Activated T-cell treated with anti-CD3 and anti-CD28 coated beads for 4 hours (primary cell): ENCODE measurements around the gene LDLRAP1.
"Not testable (repeated sequence)": the region's sequence is repeated elsewhere in the genome, so short reads cannot be mapped to it uniquely, and the experiment has no call there.

Experiments used
- DNase-seq: peaks from one replicate; pipeline ENCODE4 v3.0.0-alpha.2; 2020

The LDLRAP1 gene, protein sequence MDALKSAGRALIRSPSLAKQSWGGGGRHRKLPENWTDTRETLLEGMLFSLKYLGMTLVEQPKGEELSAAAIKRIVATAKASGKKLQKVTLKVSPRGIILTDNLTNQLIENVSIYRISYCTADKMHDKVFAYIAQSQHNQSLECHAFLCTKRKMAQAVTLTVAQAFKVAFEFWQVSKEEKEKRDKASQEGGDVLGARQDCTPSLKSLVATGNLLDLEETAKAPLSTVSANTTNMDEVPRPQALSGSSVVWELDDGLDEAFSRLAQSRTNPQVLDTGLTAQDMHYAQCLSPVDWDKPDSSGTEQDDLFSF

DNA sequence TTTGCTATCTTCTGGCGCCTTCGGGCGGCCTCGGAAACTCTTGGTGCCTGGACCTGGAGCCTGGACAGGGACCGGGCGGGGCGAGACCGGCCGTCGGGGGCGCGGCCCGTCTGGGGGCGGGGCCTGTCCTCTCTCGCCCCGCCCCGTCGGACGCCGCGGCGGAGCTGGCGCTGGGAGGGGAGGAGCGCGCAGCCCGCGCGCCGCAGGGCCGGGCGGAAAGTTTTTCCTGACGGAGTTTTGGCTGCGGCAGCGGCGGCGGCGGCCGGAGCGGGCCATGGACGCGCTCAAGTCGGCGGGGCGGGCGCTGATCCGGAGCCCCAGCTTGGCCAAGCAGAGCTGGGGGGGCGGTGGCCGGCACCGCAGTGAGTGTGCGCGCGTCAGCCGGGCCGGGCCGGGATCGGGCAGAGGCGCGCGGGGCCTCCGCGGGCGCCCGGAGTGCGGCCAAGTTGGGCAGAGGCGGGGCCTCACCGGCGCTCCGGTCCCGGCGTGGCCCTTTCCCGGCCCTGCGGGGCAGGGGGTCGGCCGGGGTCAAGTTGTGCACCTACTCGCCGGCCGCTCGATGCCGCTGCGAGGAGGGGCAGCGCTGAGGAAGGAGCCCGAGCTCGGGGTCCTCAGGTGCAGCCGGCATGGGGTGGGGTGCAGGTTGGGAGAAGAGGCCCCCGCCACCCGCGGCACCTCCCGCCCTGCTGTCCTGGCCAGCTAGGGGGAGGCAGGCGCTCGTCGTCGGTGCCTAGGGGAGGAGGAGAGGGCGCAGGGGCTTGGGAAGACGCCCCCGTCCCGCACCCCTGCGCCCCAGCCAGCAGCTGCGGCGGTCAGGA, at the start of gene LDLRAP1:
TSS of gene LDLRAP1 (plus strand) at position 182 of the 818 bp plus-strand sequence. CDS start at position 275, 93 bp downstream.
- DNase-seq = peak; percentile 44

DNA sequence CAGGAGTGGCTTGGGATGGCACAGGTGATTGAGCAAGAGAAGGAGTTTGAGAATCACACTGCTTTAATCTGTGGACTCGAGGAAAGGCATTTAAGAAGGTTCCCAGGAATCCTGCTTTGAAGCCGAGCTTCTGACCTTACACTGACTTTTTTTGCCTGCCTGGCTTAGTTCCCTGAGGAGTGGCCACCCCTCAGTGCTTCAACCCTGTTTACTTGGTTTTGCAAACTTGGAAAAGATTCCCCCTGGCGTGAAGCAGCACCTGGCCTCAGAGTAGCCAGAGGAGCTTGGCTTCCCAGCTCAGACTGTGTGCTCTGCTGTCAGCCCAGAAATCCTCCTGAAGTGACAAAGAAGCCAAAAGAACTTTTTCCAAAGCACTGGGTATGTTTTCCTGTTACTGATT, 48.5 kb upstream of the LDLRAP1 start:
- DNase-seq = no peak

DNA sequence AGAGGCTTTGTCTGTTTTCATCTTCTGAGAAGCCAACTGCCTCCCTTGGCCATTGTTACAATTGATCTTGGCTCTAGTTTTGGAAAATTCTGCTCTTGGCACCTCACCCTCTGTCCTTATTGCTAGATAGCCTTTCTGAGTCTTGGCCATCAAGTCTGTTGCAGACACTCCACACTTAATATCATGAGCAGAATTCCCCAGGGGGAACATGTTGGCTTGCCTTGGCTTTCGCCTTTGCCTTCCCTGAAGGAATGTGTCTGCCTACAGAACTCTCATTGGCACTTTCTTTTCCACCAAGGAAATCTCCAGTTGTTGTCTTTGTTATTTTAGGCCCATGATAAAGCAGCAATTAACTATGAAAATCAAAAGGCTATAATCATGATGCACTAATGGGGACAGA, 42.7 kb upstream of the LDLRAP1 start:
- no peak for DNase-seq

DNA sequence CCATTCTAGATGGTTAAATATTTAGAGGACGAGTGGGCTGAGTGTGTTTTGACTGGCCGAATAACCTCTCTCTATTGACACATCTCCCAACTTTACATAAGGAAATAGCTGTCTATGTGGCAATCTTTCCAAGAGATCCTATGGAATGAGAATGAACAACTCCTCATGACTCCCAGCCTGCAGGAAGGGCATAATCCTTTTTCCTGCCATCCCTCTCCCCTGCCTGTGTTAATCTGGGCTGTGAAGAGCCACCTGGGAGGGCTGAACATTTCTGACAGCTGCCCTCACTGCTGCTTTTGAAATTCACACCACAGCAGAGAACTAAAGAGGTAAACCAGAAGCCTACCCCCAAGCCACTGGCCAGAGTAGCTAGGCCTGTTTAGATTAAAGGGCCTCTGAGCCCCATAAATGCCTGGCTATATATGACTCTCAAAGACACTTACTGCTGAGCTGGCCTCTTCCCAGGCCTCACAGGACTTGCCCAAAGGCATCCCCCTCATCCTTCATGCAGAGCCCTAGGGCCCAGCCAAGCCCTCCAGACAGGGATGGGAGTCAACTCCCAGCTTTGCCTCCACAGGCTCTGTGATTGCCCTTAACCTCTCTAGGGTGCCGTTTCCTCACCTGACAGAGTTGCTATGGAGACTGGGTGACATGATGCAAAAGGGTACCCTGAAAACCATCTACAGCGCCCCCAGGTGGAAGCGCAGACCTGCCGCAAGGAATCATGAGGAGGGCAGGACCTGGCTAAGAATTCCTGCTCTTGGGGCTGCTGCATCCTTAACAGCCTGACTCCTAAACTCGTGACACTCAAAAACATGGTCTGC, 42.0 kb upstream of the LDLRAP1 start:
- no peak for DNase-seq

DNA sequence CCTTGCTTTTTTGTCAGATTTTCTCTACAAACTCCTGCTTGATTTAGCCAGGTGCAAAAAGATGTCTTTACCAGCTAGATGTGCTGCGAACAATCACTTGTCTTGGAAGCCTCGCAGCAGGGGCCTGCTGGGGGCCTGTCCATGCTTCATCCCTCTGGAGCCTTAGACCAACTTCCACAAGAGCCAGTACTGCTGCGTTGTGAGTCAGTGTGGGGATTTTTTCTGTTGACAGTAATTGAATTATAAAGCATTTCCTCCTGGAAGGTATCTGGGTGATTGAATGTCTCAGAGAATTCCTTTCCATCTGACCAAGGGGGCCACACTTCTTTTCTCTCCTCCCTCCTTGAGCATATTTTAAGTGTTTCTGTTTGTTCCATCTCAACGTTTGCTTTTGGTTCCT, 40.4 kb upstream of the LDLRAP1 start:
- no peak for DNase-seq

DNA sequence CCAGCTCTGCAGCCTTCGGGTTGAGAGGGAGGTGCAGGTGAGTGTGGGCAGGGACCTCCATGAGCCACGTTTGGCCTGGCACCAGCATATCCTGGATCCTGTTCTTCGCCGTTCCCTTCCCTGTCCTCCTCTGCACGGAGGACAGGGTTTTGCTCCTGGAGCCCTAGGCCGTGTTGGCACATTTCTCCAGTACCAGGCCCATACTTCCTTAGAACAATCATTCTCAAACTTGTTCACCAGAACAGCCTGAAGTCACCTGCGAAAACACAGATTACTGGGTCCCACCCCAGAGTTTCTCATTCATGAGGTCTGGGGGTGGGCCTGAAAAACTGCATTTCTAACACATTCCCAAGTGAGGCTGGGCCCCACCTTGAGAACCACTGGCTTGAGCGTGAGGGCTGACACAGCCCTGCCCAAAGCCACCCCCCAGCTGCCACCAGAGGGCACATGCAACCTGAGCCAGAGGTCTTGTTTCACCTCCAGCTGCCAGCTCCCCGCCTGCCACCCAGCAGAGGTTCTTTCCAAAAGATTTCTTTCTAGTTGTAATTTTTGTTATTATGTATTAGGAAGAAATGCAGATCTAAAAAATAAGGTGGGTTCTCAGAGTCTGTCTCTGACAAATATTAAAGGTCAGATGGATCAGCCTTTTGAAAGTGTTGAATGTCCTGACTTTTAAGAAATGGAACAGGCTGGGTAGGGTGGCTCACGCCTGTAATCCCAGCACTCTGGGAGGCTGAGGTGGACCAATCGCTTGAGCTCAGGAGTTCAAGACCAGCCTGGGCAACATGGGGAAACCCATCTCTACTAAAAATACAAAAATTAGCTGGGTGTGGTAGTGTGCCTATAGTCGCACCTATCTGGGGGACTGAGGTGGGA, 39.6 kb upstream of the LDLRAP1 start:
- DNase-seq = peak; percentile 62

DNA sequence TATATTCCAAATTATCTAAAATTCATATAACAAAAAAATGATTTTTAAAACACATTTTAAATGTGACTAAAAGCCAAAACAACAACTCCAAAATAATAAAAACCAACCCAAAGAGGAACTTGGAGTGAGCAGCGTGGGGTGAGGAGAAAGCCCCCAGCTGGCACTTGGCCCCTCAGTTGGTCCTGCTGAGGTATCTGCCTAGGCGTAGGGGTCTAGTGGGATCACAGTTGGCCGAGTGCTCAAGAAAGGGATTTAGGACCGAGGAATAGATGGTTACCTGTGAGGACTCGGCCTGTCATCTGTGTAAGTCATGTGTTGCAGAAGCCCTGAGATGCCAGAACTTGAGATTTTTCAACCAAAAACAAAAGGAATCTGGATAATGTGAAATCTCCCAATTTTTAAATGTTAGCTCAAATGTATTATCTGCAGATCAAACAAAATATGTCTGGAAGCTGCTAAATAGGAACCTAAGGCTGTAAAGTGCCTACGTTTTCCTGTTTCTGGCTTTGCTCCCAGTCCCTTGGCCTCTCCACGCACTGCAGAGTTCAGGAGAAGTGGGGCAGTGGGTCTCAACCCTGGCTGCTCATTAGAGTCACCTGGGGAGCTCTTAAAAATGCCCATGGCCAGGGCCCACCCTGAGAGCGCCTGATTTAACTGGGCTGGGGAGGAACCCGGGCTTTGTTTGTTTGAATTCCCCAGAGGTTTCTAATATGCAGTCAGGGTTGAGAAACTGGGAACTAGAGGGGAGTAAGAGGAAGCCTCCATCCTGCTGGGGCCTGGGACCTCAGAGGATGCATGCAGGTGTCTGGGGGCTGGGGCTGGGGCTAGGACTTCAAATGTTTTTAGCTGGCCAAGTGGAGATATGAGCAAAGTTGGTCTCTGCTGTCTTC, 38.5 kb upstream of the LDLRAP1 start:
- DNase-seq = no peak

DNA sequence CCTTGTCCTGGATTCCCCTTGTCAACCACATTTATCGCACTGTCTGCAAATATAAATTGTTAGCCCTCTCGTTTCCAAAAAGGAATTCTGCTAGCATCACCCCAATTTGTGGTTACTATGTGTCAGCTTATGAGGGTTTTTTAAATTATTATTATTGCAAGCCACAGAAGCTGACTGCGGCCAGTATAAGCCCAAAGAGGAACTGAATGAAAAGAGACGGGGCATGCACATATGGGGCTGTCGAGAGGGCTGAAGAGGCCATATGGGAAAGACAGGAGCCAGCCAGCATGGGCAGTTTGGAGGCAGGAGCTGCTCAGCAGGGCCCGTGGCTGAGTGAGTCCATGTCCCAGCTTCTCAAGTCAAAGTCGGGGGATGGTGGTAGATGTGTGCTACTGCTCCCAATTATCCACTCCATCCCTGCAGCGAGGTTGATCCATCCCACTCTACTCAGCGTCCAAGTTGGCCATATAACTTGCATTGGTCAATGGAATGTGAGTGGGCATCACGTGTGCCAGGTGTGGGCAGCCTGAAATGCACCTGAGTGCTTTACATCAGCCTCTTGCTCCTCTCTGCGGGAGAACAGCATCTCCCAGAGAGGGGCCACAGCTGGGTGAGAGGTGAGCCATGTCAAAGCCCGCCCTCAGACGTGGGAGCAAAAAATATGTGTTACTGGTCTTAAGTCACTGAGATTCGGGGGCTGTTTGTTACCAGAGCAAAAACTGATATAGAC, 37.6 kb upstream of the LDLRAP1 start:
- DNase-seq = no peak

DNA sequence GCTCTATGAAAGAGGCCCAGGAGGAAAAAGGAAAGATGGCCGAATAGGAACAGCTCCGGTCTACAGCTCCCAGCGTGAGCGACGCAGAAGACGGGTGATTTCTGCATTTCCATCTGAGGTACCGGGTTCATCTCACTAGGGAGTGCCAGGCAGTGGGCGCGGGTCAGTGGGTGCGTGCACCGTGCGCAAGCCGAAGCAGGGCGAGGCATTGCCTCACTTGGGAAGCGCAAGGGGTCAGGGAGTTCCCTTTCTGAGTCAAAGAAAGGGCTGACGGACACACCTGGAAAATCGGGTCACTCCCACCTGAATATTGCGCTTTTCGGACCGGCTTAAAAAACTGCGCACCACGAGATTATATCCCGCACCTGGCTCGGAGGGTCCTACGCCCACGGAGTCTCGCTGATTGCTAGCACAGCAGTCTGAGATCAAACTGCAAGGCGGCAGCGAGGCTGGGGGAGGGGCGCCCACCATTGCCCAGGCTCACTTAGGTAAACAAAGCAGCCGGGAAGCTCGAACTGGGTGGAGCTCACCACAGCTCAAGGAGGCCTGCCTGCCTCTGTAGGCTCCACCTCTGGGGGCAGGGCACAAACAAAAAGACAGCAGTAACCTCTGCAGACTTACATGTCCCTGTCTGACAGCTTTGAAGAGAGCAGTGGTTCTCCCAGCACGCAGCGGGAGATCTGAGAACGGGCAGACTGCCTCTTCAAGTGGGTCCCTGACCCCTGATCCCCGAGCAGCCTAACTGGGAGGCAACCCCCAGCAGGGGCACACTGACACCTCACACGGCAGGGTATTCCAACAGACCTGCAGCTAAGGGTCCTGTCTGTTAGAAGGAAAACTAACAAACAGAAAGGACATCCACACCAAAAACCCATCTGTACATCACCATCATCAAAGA, 36.6 kb upstream of the LDLRAP1 start:
- DNase-seq = not testable (repeated sequence)

DNA sequence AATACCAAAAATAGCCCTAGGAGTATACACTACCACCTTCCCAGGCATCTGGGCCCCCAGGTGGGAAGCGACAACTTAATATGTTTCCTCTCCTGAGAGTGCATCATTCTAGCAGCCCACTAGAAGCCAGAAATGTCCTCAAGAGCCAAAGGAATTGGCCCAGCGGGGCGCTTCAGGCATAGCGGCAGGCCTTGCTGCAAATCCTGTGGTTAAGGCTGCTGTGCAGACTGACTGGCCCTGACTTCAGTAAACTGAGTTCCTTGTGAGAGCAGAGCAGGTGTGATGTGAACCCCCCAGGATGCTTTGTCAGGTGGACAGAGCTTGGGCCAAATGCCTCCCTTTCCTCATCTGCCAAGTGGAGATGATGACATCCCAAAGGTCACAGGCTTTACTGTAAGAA, 29.7 kb upstream of the LDLRAP1 start:
- DNase-seq = no peak

DNA sequence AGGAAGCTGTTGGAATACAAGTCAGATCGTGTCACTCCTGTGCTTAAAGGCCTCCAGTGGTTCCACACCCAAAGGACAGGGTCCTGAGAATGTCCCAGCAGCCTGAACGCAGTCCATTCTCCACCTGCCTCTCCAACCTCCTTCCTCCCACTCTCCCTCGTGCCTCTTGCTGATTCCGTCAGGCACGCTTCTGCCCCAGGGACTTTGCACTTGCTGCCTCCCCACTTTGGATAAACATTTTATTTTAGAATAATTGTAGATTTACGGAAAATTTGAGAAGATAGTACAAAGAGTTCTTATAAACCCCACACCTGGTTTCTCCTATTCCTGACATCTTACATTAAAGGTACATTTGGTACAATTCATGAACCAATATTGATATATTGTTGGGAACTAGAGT, 28.4 kb upstream of the LDLRAP1 start:
- no peak for DNase-seq

DNA sequence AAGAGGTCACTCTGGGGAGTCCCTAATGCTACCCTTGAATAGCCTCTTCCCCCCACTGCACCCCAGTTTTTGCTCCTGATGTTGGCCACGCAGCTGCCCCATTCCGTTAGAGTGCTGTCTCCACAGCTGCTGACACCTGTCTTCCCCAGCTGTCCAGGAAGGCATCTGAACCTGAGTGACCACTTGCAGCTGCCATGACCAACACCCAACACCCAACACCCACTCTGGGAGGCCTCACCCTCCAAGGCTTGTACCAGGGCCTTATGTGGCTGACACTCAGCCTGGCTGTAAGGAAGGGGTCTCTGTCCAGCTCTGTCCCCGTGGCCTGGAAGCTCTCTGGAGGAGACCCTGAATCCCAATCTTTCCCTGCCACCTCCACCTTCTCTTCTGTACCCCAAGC, 26.7 kb upstream of the LDLRAP1 start:
- DNase-seq = no peak

DNA sequence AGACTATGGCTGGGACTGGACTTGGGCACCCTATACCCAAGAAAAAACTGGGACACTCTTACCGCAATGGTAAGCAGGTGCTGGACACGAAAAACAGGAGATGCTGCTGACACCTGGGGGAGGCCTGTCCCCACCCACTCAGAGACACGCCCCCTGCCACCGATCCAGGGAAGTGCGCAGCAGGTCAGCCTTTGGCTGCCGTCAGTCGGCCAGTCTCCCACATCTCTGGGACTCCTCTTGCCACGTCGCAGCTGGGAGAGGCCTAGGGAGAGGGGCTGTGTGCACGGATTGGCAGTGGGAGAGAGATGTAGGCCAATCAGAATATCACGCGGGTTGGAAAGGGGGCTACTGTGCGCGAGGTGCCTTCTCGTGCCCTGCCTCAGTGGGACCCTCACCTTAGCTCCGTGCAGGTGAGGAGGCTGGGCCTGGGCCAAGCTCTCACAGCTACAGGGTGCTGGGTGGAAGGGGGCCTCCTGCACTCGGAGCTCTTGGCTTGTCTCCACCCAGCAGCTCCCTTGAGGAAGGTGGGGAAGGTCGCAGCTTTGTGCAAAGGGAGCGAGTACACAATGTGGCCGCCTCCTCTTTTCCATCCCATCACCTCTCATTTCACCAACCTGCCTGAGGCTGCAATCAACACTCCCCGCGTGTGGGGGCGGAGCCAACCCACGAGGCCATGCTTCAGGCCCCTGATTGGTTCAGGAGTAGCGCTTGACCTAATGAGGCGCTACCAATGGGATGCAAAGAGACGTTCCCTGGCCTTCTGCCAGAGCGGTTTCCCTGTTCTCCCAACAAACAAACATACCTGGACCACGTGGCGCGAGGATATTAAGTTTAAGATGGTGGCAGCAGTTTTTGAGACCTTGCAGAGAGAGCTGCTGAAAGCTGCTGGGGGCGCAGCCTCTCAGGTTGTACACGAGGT, 25.7 kb upstream of the LDLRAP1 start:
- DNase-seq = no peak

DNA sequence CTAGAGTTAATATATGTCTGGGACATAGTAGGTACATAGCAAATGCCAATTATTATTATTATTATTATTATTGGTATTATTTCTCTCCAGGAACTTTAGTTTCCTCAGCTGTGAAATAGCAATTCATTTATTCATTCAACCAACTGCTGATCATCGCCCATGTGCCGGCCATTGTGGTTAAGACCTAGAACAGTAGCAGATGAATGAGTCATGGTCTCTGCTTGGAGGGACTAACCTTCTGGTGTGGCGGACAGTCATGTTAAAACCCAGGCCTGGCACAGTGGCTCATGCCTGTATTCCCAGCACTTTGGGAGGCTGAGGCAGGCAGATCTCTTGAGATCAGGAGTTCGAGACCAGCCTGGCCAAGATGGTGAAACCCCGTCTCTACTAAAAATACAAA, 23.8 kb upstream of the LDLRAP1 start:
- no peak for DNase-seq

DNA sequence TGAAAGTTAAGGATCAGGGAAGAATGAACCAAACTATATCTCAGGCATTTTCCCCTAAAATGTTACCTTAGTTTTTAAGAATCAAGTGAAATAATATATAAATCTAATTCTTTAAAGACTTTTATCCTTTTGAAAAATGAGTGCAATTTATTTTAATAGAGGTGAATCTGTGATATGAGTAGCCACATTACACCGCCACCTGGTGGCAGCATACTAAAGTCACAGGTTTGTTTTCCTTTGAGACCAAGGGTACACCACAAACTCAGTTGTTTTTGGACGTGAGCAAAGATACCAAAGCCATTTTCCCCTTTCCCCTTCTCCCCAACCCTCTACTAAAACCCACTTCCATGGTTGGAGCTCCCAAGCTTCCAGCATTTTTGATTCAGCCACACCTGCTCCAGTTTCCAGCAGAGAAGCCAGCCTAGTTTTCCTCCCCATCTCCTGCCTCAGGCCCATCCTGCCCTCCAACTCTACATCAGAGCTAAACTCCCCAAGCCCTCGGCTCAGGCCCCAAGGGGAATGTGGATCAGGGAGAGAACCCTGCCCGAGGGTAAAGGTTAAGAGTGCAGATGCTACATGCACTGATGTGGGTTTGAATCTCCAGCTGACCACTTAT, 22.9 kb upstream of the LDLRAP1 start:
- peak; percentile 64 for DNase-seq

DNA sequence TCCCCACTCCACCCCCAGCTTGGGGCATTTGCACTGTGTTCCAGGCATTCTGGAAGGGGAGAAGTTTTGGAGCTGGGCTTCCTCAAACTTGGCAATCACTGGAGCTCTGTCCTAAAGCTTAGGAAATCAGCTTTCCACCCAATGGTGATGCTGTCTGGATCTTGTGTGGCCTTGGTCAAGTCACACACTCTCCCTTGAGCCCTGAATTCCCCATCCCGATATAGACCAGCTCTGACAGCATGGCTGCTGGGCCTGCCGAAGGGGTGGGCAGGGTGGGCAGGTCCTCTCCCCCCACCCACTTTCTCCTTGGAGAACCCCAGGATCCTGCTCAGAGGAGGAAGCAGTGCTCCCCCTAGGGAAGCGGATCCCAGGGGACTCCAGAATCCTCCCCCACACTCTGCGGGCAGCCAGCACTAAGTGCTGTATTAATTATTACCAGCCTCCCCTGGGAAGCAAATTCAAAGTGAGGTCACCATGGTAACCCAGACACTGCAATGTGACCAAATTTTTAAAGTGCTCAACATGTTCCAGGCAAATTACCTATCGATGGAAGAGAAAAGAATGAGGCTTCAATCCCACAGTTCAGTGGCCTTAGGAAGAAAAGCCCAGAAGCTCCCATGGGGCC, 21.3 kb upstream of the LDLRAP1 start:
- DNase-seq = no peak

DNA sequence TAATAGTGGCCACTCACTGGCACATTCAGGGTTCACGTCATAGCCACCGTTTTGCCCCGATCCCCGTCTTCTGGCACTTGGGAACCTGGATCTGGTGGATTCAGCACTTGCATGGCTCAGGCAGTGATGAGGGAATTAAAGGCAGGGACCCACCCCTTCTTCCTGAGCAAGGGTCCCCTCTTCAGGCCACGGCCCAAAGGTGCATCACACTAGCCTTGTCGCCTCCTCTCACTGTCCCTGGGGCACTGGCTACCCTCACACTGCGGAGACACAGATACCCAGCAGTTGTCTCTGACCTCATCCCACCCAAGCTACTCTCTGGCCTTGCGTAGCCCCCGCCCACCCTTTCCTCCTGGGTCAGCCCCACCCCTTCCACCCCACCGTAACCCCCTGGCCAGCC, 19.9 kb upstream of the LDLRAP1 start:
- DNase-seq = no peak
